GM21737 (cell line): ENCODE data around the gene PDE4C.

Source experiments
- ATAC-seq: cut with Tn5 transposase; IDR thresholded peaks from one replicate; pipeline ENCODE4 v1.9.1; 2021; ENCODE audit warnings: mild to moderate bottlenecking, moderate library complexity; ENCODE audit not compliant: unreplicated experiment

PDE4C gene

GRCh38 chr19:18225702-18226468 lies at the start of gene PDE4C:
PDE4C (minus strand) TSS chr19:18226438; CDS start chr19:18226415, 23 bp downstream.
- no peak for ATAC-seq

GRCh38 chr19:18274781-18275356 lies 48.6 kb upstream of the PDE4C start:
- ATAC-seq, result no peak

GRCh38 chr19:18274219-18274780 lies 48.1 kb upstream of the PDE4C start, which contains the start of gene IQCN:
IQCN (minus strand) TSS chr19:18274452; CDS start chr19:18269478, 4,974 bp downstream.
- ATAC-seq, result no peak

GRCh38 chr19:18273561-18274218 lies 47.5 kb upstream of the PDE4C start:
- ATAC-seq, result no peak

- ATAC-seq, result no peak
Measured at GRCh38 chr19:18271433-18271841, 45.2 kb upstream of the PDE4C start.

GRCh38 chr19:18270326-18270725 lies 44.1 kb upstream of the PDE4C start:
- ATAC-seq, result no peak

- ATAC-seq, result no peak
Measured at GRCh38 chr19:18269070-18269723, 43.0 kb upstream of the PDE4C start.

- no peak for ATAC-seq
Measured at GRCh38 chr19:18266771-18267686, 40.8 kb upstream of the PDE4C start.

GRCh38 chr19:18265582-18265981 lies 39.3 kb upstream of the PDE4C start:
- ATAC-seq, result no peak

GRCh38 chr19:18264971-18265540 lies 38.8 kb upstream of the PDE4C start:
- no peak for ATAC-seq

- ATAC-seq, result no peak
Measured at GRCh38 chr19:18264137-18264854, 38.1 kb upstream of the PDE4C start.

- no peak for ATAC-seq
Measured at GRCh38 chr19:18263324-18264136, 37.3 kb upstream of the PDE4C start.

- ATAC-seq, result no peak
Measured at GRCh38 chr19:18262917-18263316, 36.7 kb upstream of the PDE4C start.

GRCh38 chr19:18262144-18262543 lies 35.9 kb upstream of the PDE4C start:
- no peak for ATAC-seq

GRCh38 chr19:18261474-18261873 lies 35.2 kb upstream of the PDE4C start:
- ATAC-seq, result no peak

GRCh38 chr19:18259893-18260292 lies 33.7 kb upstream of the PDE4C start:
- ATAC-seq, result no peak

- ATAC-seq, result no peak
Measured at GRCh38 chr19:18257503-18258470, 31.5 kb upstream of the PDE4C start.
